ENCODE results near the gene PDE11A. TPM values are rescaled to one million over a fixed set of nuclear protein-coding genes. Genes with fewer than 3 reads are reported as not detected.

Gene PDE11A
- total and polyA plus RNA-seq, 2 of the 8 experiments (the other 6 are each of a cell fraction or from before 2014, with no cell fraction given), result 0.19 to 0.23 TPM

GRCh38 chr2:177577075-177577474, 495.5 kb downstream of the PDE11A start:
- POLR2A ChIA-PET (ENCODE audit: partially characterized antibody), result no interaction called here
- CTCF ChIA-PET (ENCODE audit: partially characterized antibody), result no interaction called here
- H3K36me3 ChIP-seq (ENCODE audit: control insufficient read depth in 2 of 4, insufficient read depth in 4 of 4, low read length in 3 of 4), result no peaks in the 10 kb centered on the region
- TF ChIP-seq SIX5 (IDR thresholded peaks at IDR 0.05; ENCODE audit: low read depth, low read length) (no peak), EP300 (IDR thresholded peaks at IDR 0.05; ENCODE audit: borderline replicate concordance in 1 of 2, low read depth in 2 of 2, low read length in 2 of 2) (no peak), HDAC2 (IDR thresholded peaks at IDR 0.05; ENCODE audit: borderline replicate concordance in 1 of 2, low read depth in 2 of 2, low read length in 2 of 2) (no peak), PHF8 (conservative IDR thresholded peaks at IDR 0.05; ENCODE audit: low read depth, low read length) (no peak)

More at GRCh38 chr2:177577075-177577474, 495.5 kb downstream of the PDE11A start:
- Histone ChIP-seq H3K4ac (replicated peaks; ENCODE audit: insufficient read length, low read depth, low read length) (no peak overlapping the region), H3K79me1 (ENCODE audit: low read depth, low read length) (no peaks in the 10 kb centered on the region), H4K91ac (replicated peaks; ENCODE audit: insufficient read length, low read length) (no peak overlapping the region), H2AFZ (ENCODE audit: low read length) (no peak overlapping the region), H3K18ac (ENCODE audit: extremely low read depth, low read length) (no peak overlapping the region), H2BK12ac (ENCODE audit: low read depth, low read length) (no peak overlapping the region), H3K27ac (ENCODE audit: low read depth, low read length) (no peak overlapping the region), H3K23ac (ENCODE audit: insufficient read length) (no peak overlapping the region), H3K27me3 (replicated peaks in 1 of 4; ENCODE audit: control insufficient read depth in 3 of 4, extremely low read depth in 1 of 4, insufficient read depth in 3 of 4, low read length in 3 of 4) (no peaks in the 10 kb centered on the region), H2BK5ac (ENCODE audit: low read depth, low read length) (no peak overlapping the region), H3K23me2 (ENCODE audit: low read depth, low read length) (no peaks in the 10 kb centered on the region; the same call in 1 of the 2 replicates), H4K8ac (ENCODE audit: extremely low read depth, insufficient read depth, low read length) (no peak overlapping the region), H4K20me1 (replicated peaks in 1 of 2; ENCODE audit: control insufficient read depth in 1 of 2, insufficient read depth in 2 of 2, low read length in 2 of 2) (no peaks in the 10 kb centered on the region), H3K14ac (ENCODE audit: insufficient read length) (no peak overlapping the region), H2BK20ac (ENCODE audit: low read length) (no peak overlapping the region), H3K4me1 (replicated peaks in 1 of 4; ENCODE audit: control insufficient read depth in 3 of 4, insufficient read depth in 4 of 4, low read length in 3 of 4) (no peaks in the 10 kb centered on the region), H2AK5ac (ENCODE audit: low read depth, low read length) (no peak overlapping the region), H3K9ac (replicated peaks in 1 of 4; ENCODE audit: extremely low read depth in 1 of 4, low read depth in 3 of 4, low read length in 3 of 4) (no peak overlapping the region), H3K9me3 (ENCODE audit: insufficient read depth in 2 of 2, low read depth in 1 of 2, low read length in 1 of 2) (no peaks in the 10 kb centered on the region), H4K5ac (ENCODE audit: insufficient read length, low read depth, low read length) (no peak overlapping the region), H3K56ac (replicated peaks; ENCODE audit: insufficient read length, low read depth, low read length) (no peak overlapping the region), H3K4me3 (ENCODE audit: extremely low read depth in 1 of 4, insufficient read depth in 2 of 4, low read depth in 3 of 4, low read length in 4 of 4) (no peak overlapping the region), H2BK15ac (ENCODE audit: low read length) (no peak overlapping the region), H3K4me2 (ENCODE audit: insufficient read depth in 1 of 2, low read depth in 2 of 2, low read length in 2 of 2) (no peak overlapping the region), H2BK120ac (replicated peaks; ENCODE audit: low read depth, low read length) (no peak overlapping the region), H3K79me2 (ENCODE audit: control insufficient read depth in 1 of 2, insufficient read depth in 2 of 2, low read length in 2 of 2) (no peaks in the 10 kb centered on the region)
- FAIRE-seq (no peak), DNase-seq (ENCODE audit: low read depth in 1 of 2, low spot score in 2 of 2) (no peak)
- WGBS, 2 experiments (ENCODE audit: extremely low coverage in 1 of 2, insufficient coverage in 1 of 2, insufficient read length in 1 of 2, insufficient replicate concordance in 2 of 2, low coverage in 1 of 2, low lambda C conversion rate in 2 of 2, missing lambda C conversion rate in 1 of 2), result 76% methylated on average over 1 of the region's 1 CpG; no CpG with 5 or more reads in 1 of the 2 experiments

Data from H1 (cell line).